GM23338 (cell line): ENCODE data around the gene AP4E1. TPM values are rescaled to one million over a fixed set of nuclear protein-coding genes. Genes with fewer than 3 reads are reported as not detected.

Experiments used
- ATAC-seq: fragments of 200-7000 bp; cut with Tn5 transposase; 3 replicates; pipeline ENCODE4 v1.9.1; 2020
- DNase-seq: peaks from one replicate; pipeline ENCODE4 v3.0.0-alpha.2; 2015; ENCODE audit warnings: low spot score
- H2AFZ ChIP-seq: fragments of 200-600 bp; sonication (generic); 2 replicates; pipeline ENCODE4 v1.8.0; 2016; ENCODE audit warnings: antibody characterized with exemption, mild to moderate bottlenecking, moderate library complexity
- H3F3A ChIP-seq: fragments of 200-600 bp; sonication (generic); replicated peaks from 2 replicates; pipeline ENCODE4 v1.8.0; 2017; ENCODE audit warnings: antibody characterized with exemption, mixed run types, low read depth
- H3K27ac ChIP-seq: fragments of 200-600 bp; sonication (generic); 2 replicates; pipeline ENCODE4 v1.6.1; 2016; ENCODE audit warnings: low read depth
- H3K27me3 ChIP-seq: fragments of 200-600 bp; sonication (generic); 2 replicates; pipeline ENCODE4 v1.8.0; 2016; ENCODE audit warnings: mild to moderate bottlenecking, mixed run types, moderate library complexity; ENCODE audit not compliant: insufficient read depth
- H3K36me3 ChIP-seq: fragments of 200-600 bp; sonication (generic); 2 replicates; pipeline ENCODE4 v1.8.0; 2016; ENCODE audit warnings: mild to moderate bottlenecking; ENCODE audit not compliant: insufficient read depth
- H3K4me1 ChIP-seq: fragments of 200-600 bp; sonication (generic); 2 replicates; pipeline ENCODE4 v1.8.0; 2016; ENCODE audit warnings: mild to moderate bottlenecking, moderate library complexity; ENCODE audit not compliant: insufficient read depth
- H3K4me2 ChIP-seq: fragments of 200-600 bp; sonication (generic); 2 replicates; pipeline ENCODE4 v1.7.1; 2017; ENCODE audit warnings: mixed run types
- H3K4me3 ChIP-seq: fragments of 200-600 bp; sonication (generic); 2 replicates; pipeline ENCODE4 v1.6.1; 2016; ENCODE audit warnings: mixed run types
- H3K79me2 ChIP-seq: fragments of 200-600 bp; sonication (generic); replicated peaks from 2 replicates; pipeline ENCODE4 v1.8.0; 2017; ENCODE audit warnings: mild to moderate bottlenecking; ENCODE audit not compliant: insufficient read depth
- H3K9me2 ChIP-seq: fragments of 200-600 bp; sonication (generic); 2 replicates; pipeline ENCODE4 v1.8.0; 2017; ENCODE audit not compliant: insufficient read depth
- H4K20me1 ChIP-seq: fragments of 200-600 bp; sonication (generic); replicated peaks from 2 replicates; pipeline ENCODE4 v1.8.0; 2017; ENCODE audit warnings: mild to moderate bottlenecking; ENCODE audit not compliant: insufficient read depth
- H3K27ac Mint-ChIP-seq: 2 replicates; pipeline ENCODE4 v1.8.0; 2020; ENCODE audit warnings: inconsistent platforms, mild to moderate bottlenecking, moderate library complexity, mixed read lengths
- H3K27me3 Mint-ChIP-seq: 3 replicates; pipeline ENCODE4 v1.8.0; 2022; ENCODE audit warnings: low read depth, mild to moderate bottlenecking, moderate library complexity, mixed read lengths, inconsistent platforms; ENCODE audit not compliant: insufficient read depth, poor library complexity
- H3K36me3 Mint-ChIP-seq: 3 replicates; pipeline ENCODE4 v1.8.0; 2021; ENCODE audit warnings: low read depth, mild to moderate bottlenecking, inconsistent platforms, moderate library complexity, mixed read lengths
- H3K4me1 Mint-ChIP-seq: 3 replicates; pipeline ENCODE4 v1.8.0; 2020; ENCODE audit warnings: mild to moderate bottlenecking, inconsistent platforms, mixed read lengths
- H3K4me3 Mint-ChIP-seq: 3 replicates; pipeline ENCODE4 v1.8.0; 2021; ENCODE audit warnings: moderate library complexity, mild to moderate bottlenecking, inconsistent platforms, mixed read lengths
- H3K9me3 Mint-ChIP-seq: 3 replicates; pipeline ENCODE4 v1.8.0; 2020; ENCODE audit warnings: moderate library complexity, mild to moderate bottlenecking, inconsistent platforms, mixed read lengths
- CREB1 ChIP-seq: fragments of 250-450 bp; sonication (Bioruptor Pico); IDR thresholded peaks from 2 replicates; pipeline ENCODE4 v1.5.0; 2020; ENCODE audit warnings: low read depth, mild to moderate bottlenecking, moderate library complexity
- ETS1 ChIP-seq: IDR thresholded peaks from 2 replicates; pipeline ENCODE4 v1.6.1; 2016; ENCODE audit warnings: antibody characterized with exemption
- EZH2 ChIP-seq: fragments of 200-600 bp; sonication (generic); IDR thresholded peaks from one replicate; pipeline ENCODE4 v1.8.0; 2017; ENCODE audit warnings: antibody characterized with exemption, mild to moderate bottlenecking, low read depth; ENCODE audit not compliant: unreplicated experiment
- EZH2phosphoT487 ChIP-seq: fragments of 200-600 bp; sonication (generic); IDR thresholded peaks from one replicate; pipeline ENCODE4 v1.8.1; 2018; ENCODE audit warnings: antibody characterized with exemption; ENCODE audit not compliant: unreplicated experiment
- JUNB ChIP-seq: IDR thresholded peaks from one replicate; pipeline ENCODE4 v1.6.1; 2016; ENCODE audit warnings: antibody characterized with exemption; ENCODE audit not compliant: unreplicated experiment
- NANOG ChIP-seq: IDR thresholded peaks from 2 replicates; pipeline ENCODE4 v1.6.1; 2016; ENCODE audit warnings: antibody characterized with exemption, borderline replicate concordance
- POLR2AphosphoS5 ChIP-seq: IDR thresholded peaks from 2 replicates; pipeline ENCODE4 v1.6.1; 2016; ENCODE audit warnings: antibody characterized with exemption, low read depth
- REST ChIP-seq: IDR thresholded peaks from one replicate; pipeline ENCODE4 v1.6.1; 2018; ENCODE audit warnings: antibody characterized with exemption; ENCODE audit not compliant: unreplicated experiment
- ZNF114 ChIP-seq: fragments of 250-450 bp; sonication (Bioruptor Pico); IDR thresholded peaks from 2 replicates; pipeline ENCODE4 v1.5.0; 2020; ENCODE audit warnings: mild to moderate bottlenecking, moderate library complexity
- ZNF331 ChIP-seq: fragments of 250-450 bp; sonication (Bioruptor Pico); IDR thresholded peaks from 2 replicates; pipeline ENCODE4 v1.5.0; 2020; ENCODE audit warnings: low read depth, mild to moderate bottlenecking, moderate library complexity
- ZNF462 ChIP-seq: fragments of 250-450 bp; sonication (Bioruptor Pico); IDR thresholded peaks from 2 replicates; pipeline ENCODE4 v1.5.0; 2020; ENCODE audit warnings: mild to moderate bottlenecking, moderate library complexity
- polyA plus RNA-seq: library from polyadenylated mRNA; unstranded; fragments of >200 nt; fragmentation: Nextera tagmentation; extraction: Ambion mirVana; gene quantifications from 2 replicates; pipeline ENCODE4 v1.2.1, GENCODE V29; 2016
- total RNA-seq: library from RNA; depleted of rRNA; stranded (reverse); fragments of >200 nt; shearing (Covaris generic); gene quantifications from 2 replicates; pipeline ENCODE4 v1.2.3, GENCODE V29; 2014

AP4E1 gene
- total and polyA plus RNA-seq, 2 experiments from 2014 or later, result 4.4 to 15.4 TPM

GRCh38 chr15:51011212-51011611 lies 102.7 kb downstream of the AP4E1 start:
- Histone ChIP-seq H3K4me3 (no peak overlapping the region), H3K36me3 (no peaks in the 10 kb centered on the region; the same call in 1 of the 2 replicates), H3K79me2 (no peaks in the 10 kb centered on the region), H4K20me1 (no peaks in the 10 kb centered on the region), H3K27ac (no peak overlapping the region), H3K4me2 (no peak overlapping the region), H3K9me2 (no peaks in the 10 kb centered on the region), H2AFZ (no peak overlapping the region), H3K4me1 (no peaks in the 10 kb centered on the region), H3K27me3 (no peaks in the 10 kb centered on the region), H3F3A (no peaks in the 10 kb centered on the region)
- H3K36me3 Mint-ChIP-seq, result peaks cover 16% of the 10 kb centered on the region
- H3K9me3 Mint-ChIP-seq, result peaks cover 3% of the 10 kb centered on the region; the same call in 1 of the 3 replicates
- H3K27ac Mint-ChIP-seq, result no peak overlapping the region
- ATAC-seq, result no peak
- H3K4me3 Mint-ChIP-seq, result no peak overlapping the region
- H3K27me3 Mint-ChIP-seq, result no peaks in the 10 kb centered on the region
- H3K4me1 Mint-ChIP-seq, result peaks cover 4% of the 10 kb centered on the region; the same call in 2 of the 3 replicates
- DNase-seq, result no peak
- TF ChIP-seq NANOG (no peak), REST (no peak), POLR2AphosphoS5 (no peak), ZNF331 (CRISPR knock-in tag) (no peak), EZH2 (no peak), ETS1 (no peak), ZNF462 (CRISPR knock-in tag) (no peak), JUNB (no peak), EZH2phosphoT487 (no peak), CREB1 (CRISPR knock-in tag) (no peak), ZNF114 (CRISPR knock-in tag) (no peak)
